Ectodermal cell (in vitro differentiated cells): ENCODE data around the gene GATB.

Experiments
- H3K27ac ChIP-seq: 2 replicates; pipeline ENCODE4 v1.7.0; 2013; ENCODE audit warnings: mild to moderate bottlenecking, low read depth, low read length; ENCODE audit not compliant: insufficient read depth, poor library complexity, severe bottlenecking
- H3K27me3 ChIP-seq: 2 replicates; pipeline ENCODE4 v1.7.0; 2013; ENCODE audit warnings: mild to moderate bottlenecking, low read length; ENCODE audit not compliant: insufficient read depth, control insufficient read depth, poor library complexity, severe bottlenecking
- H3K36me3 ChIP-seq: one replicate; pipeline ENCODE4 v1.7.0; 2013; ENCODE audit warnings: low read length; ENCODE audit not compliant: control insufficient read depth, insufficient read depth
- H3K4me1 ChIP-seq: one replicate; pipeline ENCODE4 v1.7.0; 2013; ENCODE audit warnings: low read length; ENCODE audit not compliant: control insufficient read depth, insufficient read depth
- H3K4me3 ChIP-seq: 2 replicates; pipeline ENCODE4 v1.7.0; 2013; ENCODE audit warnings: low read depth, low read length, control low read depth; ENCODE audit not compliant: insufficient read depth
- H3K9me3 ChIP-seq: 2 replicates; pipeline ENCODE4 v1.7.0; 2013; ENCODE audit warnings: mild to moderate bottlenecking, low read length, moderate library complexity; ENCODE audit not compliant: control insufficient read depth
- WGBS, 2 experiments: methylation state at CpG; one replicate each; pipeline ENCODE4 v1.1.7; 2013; ENCODE audit warnings: missing lambda C conversion rate in 2 of 2; 5-methylcytosine and 5-hydroxymethylcytosine counted together

The GATB gene

DNA sequence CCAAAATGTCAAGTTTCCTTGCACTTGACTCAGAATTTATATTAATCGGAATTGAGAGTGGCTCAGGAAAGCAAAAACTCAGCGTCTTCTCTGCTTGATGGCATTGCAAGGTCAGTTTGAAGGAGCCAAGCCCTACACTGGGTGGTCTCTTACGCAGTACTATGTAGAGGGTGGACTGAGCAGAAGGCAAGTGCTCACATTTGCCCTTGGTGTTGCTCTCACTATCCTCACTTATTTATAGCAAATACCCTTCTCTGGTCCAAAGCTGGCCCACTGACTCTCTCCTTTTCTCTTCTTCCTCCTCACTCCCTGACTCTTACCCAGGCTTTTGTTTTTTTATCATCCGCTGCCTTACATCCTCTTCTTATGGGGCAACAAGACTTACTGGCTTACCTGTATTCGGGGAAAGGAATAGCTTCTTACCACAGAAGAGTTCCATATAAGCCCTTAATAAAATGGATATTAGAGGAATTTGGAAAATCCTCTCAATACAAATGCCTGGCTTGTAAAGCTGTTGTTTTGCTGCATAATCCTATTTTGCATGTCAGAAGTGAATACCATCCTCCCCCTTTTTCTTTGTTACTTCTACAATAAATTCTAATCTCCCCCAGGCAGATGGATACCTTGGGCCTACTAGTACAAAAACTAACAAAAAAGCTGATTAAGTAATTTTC, 24.8 kb upstream of the GATB start:
- Histone ChIP-seq H3K27me3 (no peaks in the 10 kb centered on the region), H3K9me3 (no peaks in the 10 kb centered on the region), H3K4me1 (peaks cover 3% of the 10 kb centered on the region), H3K36me3 (no peaks in the 10 kb centered on the region), H3K27ac (no peak overlapping the region), H3K4me3 (no peak overlapping the region)
- 67 to 89% methylated on average over 4 to 5 of the region's 5 CpGs for WGBS, 2 experiments

DNA sequence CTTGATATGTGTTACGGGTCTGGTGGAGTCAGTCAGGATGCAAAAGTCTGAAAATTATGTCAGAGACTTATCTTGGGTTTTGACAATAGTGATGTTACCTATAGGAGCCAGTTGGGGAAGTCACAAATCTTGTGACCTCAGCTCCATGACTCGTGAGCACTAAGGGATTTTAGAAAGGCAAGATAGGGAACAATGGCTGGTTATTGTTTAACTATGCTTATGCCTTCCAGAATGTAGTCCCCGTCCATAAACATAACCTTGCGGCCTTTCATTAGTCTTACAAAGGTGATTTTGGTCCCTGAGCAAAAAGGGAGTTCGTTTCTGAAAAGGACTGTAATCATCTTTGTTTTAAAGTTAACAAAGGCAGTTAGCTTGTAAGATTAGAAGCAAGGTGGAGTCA, 23.9 kb upstream of the GATB start:
- Histone ChIP-seq H3K4me3 (no peak overlapping the region), H3K4me1 (peaks cover 3% of the 10 kb centered on the region), H3K9me3 (no peaks in the 10 kb centered on the region), H3K27ac (no peak overlapping the region), H3K36me3 (no peaks in the 10 kb centered on the region), H3K27me3 (no peaks in the 10 kb centered on the region)
- 90 to 94% methylated on average over 5 of the region's 5 CpGs for WGBS, 2 experiments

GRCh38 chr4:151783867-151784266, 23.1 kb upstream of the GATB start:
- H3K36me3 ChIP-seq: no peaks in the 10 kb centered on the region
- no peak overlapping the region for H3K4me3 ChIP-seq
- H3K9me3 ChIP-seq: no peaks in the 10 kb centered on the region
- no peak overlapping the region for H3K27ac ChIP-seq
- peaks cover 3% of the 10 kb centered on the region for H3K4me1 ChIP-seq
- H3K27me3 ChIP-seq: no peaks in the 10 kb centered on the region

GRCh38 chr4:151782296-151782695, 21.5 kb upstream of the GATB start:
- WGBS, 2 experiments: 100% methylated on average over 1 of the region's 1 CpG; no CpG with 5 or more reads in 1 of the 2 experiments
- H3K27me3 ChIP-seq: no peaks in the 10 kb centered on the region
- peaks cover 3% of the 10 kb centered on the region for H3K4me1 ChIP-seq
- no peaks in the 10 kb centered on the region for H3K9me3 ChIP-seq
- H3K4me3 ChIP-seq: no peak overlapping the region
- no peak overlapping the region for H3K27ac ChIP-seq
- no peaks in the 10 kb centered on the region for H3K36me3 ChIP-seq

DNA sequence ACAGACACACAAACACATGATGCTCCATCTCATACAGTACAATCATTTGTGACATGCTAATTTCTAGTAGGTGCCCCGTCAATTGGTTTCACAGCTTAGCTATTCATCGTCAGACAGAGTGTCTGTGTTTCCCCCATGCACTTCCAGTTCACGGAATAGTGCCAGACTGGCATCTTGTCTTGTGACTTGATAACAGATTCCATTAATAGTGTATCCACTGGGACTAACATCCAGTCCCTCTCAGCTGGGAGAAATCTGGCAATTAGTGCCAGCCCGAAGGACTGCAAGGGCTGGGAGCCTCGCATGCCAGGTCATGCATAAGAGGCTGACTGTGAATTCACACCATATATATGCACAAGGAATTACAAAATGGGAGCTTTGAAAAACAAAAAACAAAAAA, 20.2 kb upstream of the GATB start:
- Histone ChIP-seq H3K36me3 (no peaks in the 10 kb centered on the region), H3K9me3 (no peaks in the 10 kb centered on the region), H3K27ac (no peak overlapping the region), H3K4me3 (no peak overlapping the region), H3K4me1 (peaks cover 3% of the 10 kb centered on the region), H3K27me3 (no peaks in the 10 kb centered on the region)
- WGBS, 2 experiments: 92 to 96% methylated on average over 5 of the region's 5 CpGs

GRCh38 chr4:151777471-151777870, 16.7 kb upstream of the GATB start:
- Histone ChIP-seq H3K4me1 (no peaks in the 10 kb centered on the region), H3K4me3 (no peak overlapping the region), H3K9me3 (no peaks in the 10 kb centered on the region), H3K27me3 (no peaks in the 10 kb centered on the region), H3K27ac (no peak overlapping the region), H3K36me3 (no peaks in the 10 kb centered on the region)
- 93 to 100% methylated on average over 1 of the region's 1 CpG for WGBS, 2 experiments

DNA sequence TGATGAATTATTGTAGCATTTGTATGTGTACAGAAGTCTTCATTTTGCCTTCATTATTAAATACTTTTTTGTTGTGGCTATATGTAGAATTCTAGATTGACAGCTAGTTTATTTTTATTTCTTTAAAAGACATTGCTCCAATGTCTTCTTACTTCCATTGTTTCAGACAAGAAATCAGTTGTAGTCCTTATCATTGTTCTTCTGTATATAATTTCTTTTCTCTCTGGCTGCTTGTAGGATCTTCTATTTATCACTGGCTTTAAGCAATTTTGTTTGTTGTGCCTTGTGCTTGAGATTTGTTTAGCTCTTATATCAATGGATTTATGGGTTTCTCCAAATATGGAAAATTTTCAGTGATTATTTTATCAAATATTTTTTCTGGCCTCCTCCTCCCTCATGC, 13.5 kb upstream of the GATB start:
- Histone ChIP-seq H3K4me1 (no peaks in the 10 kb centered on the region), H3K27ac (no peak overlapping the region), H3K27me3 (no peaks in the 10 kb centered on the region), H3K9me3 (no peaks in the 10 kb centered on the region), H3K36me3 (no peaks in the 10 kb centered on the region), H3K4me3 (no peak overlapping the region)

GRCh38 chr4:151772274-151772673, 11.5 kb upstream of the GATB start:
- H3K4me3 ChIP-seq: no peak overlapping the region
- 92 to 94% methylated on average over 3 of the region's 3 CpGs for WGBS, 2 experiments
- H3K4me1 ChIP-seq: no peaks in the 10 kb centered on the region
- no peak overlapping the region for H3K27ac ChIP-seq
- H3K27me3 ChIP-seq: no peaks in the 10 kb centered on the region
- no peaks in the 10 kb centered on the region for H3K36me3 ChIP-seq
- no peaks in the 10 kb centered on the region for H3K9me3 ChIP-seq

GRCh38 chr4:151771664-151772063, 10.9 kb upstream of the GATB start:
- Histone ChIP-seq H3K4me1 (no peaks in the 10 kb centered on the region), H3K36me3 (no peaks in the 10 kb centered on the region), H3K27me3 (no peaks in the 10 kb centered on the region), H3K4me3 (no peak overlapping the region), H3K27ac (no peak overlapping the region), H3K9me3 (no peaks in the 10 kb centered on the region)
- WGBS, 2 experiments: 91 to 93% methylated on average over 5 of the region's 5 CpGs

GRCh38 chr4:151770154-151770553, 9.3 kb upstream of the GATB start:
- no peaks in the 10 kb centered on the region for H3K27me3 ChIP-seq
- no peaks in the 10 kb centered on the region for H3K4me1 ChIP-seq
- 100% methylated on average over 1 of the region's 1 CpG; no CpG with 5 or more reads in 1 of the 2 experiments for WGBS, 2 experiments
- no peaks in the 10 kb centered on the region for H3K9me3 ChIP-seq
- no peak overlapping the region for H3K27ac ChIP-seq
- no peaks in the 10 kb centered on the region for H3K36me3 ChIP-seq
- H3K4me3 ChIP-seq: no peak overlapping the region

- 61 to 69% methylated on average over 2 of the region's 2 CpGs for WGBS, 2 experiments
- no peaks in the 10 kb centered on the region for H3K4me1 ChIP-seq
These were observed 8.0 kb upstream of the GATB start for GRCh38 chr4:151768835-151769234.

More at GRCh38 chr4:151768835-151769234, 8.0 kb upstream of the GATB start:
- H3K27ac ChIP-seq: no peak overlapping the region
- H3K36me3 ChIP-seq: no peaks in the 10 kb centered on the region
- no peaks in the 10 kb centered on the region for H3K27me3 ChIP-seq
- no peak overlapping the region for H3K4me3 ChIP-seq
- no peaks in the 10 kb centered on the region for H3K9me3 ChIP-seq
